Fibroblast of mammary gland (primary cell): Measurements from ENCODE around the gene IL4R.

Experiments used
- DNase-seq: peaks from one replicate; pipeline ENCODE4 v3.0.0-alpha.2; 2010; ENCODE audit warnings: low read depth
- H3K4me3 ChIP-seq: 2 replicates; pipeline ENCODE4 v1.5.1; 2011; ENCODE audit warnings: low read depth, mild to moderate bottlenecking, low read length, moderate library complexity; ENCODE audit not compliant: control insufficient read depth
- TF ChIP-seq, protein P1 (sequence below): conservative IDR thresholded peaks from 2 replicates; pipeline ENCODE4 v1.5.1; 2011; ENCODE audit warnings: low read depth, low read length, inconsistent platforms; ENCODE audit not compliant: control insufficient read depth, insufficient read depth

Gene IL4R

DNA sequence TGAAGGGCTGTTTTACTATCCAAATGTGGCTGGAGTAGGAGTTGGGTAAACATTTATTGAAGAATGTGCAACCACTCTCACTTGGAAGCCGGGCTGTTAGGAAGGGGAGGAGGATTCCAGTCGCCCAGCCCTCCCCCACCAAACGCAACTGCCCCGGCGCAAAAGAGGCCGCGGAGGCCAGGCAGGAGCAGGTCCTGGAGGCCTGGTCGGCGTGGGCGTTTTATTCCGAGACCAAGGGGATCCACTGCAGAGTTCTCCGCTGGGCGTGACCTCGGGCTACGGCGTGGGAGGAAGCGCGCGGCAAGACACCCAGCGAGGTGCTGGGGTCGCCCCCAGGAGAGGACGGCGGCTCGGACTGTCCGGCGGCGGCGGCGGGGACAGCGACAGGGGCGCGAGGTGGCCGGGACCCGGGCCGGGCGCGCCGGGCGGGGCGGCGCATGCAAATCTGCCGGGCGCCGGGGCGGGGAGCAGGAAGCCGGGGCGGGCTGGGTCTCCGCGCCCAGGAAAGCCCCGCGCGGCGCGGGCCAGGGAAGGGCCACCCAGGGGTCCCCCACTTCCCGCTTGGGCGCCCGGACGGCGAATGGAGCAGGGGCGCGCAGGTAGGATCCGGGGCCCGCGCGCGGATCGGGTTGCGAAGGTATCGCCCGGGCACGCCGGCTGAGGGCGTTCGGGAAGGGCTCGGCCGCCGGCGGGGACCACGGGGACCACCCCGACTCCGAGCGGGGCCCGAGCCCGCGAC, at the start of gene IL4R:
IL4R (plus strand) TSS at position 553 of the 739 bp plus-strand sequence. CDS start 26,230 bp downstream, outside the sequence.
- TF ChIP-seq, protein P1, sequence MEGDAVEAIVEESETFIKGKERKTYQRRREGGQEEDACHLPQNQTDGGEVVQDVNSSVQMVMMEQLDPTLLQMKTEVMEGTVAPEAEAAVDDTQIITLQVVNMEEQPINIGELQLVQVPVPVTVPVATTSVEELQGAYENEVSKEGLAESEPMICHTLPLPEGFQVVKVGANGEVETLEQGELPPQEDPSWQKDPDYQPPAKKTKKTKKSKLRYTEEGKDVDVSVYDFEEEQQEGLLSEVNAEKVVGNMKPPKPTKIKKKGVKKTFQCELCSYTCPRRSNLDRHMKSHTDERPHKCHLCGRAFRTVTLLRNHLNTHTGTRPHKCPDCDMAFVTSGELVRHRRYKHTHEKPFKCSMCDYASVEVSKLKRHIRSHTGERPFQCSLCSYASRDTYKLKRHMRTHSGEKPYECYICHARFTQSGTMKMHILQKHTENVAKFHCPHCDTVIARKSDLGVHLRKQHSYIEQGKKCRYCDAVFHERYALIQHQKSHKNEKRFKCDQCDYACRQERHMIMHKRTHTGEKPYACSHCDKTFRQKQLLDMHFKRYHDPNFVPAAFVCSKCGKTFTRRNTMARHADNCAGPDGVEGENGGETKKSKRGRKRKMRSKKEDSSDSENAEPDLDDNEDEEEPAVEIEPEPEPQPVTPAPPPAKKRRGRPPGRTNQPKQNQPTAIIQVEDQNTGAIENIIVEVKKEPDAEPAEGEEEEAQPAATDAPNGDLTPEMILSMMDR, result no peak
- DNase-seq, result peak; percentile 83
- peak within 1 kb of the TSS; percentile 73 for H3K4me3 ChIP-seq

DNA sequence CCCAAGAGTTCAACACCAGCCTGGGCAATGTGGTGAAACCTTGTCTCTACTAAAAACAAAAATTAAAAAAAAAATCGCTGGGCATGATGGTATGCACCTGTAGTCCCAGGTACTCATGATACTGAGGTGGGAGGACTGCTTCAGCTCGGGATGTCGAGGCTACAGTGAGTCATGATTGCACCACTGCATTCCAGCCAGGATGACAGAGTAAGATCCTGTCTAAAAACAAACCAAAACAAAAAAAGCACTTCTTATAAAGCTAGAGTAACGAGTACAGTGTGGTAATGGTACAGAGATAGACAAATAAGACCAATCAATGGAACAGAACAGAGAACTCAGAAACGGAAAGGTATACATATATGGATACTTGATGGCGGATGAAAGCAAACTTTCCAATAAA, 49.6 kb upstream of the IL4R start:
- DNase-seq, result peak; percentile 78
- TF ChIP-seq, protein P1, result no peak
- no peak overlapping the region for H3K4me3 ChIP-seq

DNA sequence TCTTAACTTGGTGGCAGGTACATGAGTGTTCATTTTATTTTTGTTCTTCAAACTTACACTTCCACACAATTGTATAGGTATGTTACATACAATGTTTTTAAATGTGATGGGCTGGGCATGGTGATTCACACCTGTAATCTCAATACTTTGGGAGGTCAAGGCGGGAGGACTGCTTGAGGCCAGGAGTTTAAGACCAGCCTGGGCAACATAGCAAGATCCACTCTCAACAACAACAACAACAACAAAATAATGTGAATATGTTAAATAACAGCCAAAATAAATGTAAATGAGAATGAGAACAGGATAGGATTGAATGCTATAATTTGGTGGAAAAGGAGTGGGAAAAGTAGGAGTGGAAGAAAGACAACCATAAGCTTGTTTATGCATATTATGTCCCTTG, 47.8 kb upstream of the IL4R start:
- no peak for DNase-seq
- TF ChIP-seq, protein P1, result no peak

DNA sequence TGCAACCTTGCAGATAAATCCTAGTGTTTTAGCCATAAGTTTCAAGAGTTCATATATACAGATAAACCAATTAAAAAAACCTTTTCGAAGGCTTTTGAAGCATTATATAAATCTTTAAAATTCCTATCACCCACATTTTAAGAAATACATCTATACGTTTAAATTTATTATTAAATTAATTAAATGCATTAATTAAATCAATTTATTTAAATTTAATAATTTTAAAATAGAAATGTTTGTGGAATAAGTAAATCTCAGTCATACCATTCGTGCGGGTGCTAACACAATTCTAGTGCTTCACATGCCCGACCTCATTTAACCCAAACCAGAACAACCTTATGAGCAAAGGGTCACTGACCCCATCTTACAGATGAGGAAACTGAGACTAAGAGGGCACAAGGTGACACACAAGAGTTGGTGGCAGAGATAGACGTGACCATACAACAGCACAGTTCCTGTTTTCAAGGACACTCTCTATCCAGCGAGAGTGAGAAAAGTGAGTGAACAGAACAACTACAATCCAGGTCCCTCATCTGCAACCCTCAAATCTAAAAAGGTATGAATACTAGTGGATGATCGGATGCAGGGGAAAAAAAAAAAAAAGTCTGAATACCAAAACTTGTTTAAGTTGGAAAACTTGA, 46.6 kb upstream of the IL4R start:
- no peak for DNase-seq
- TF ChIP-seq, protein P1, result no peak
- H3K4me3 ChIP-seq, result no peak overlapping the region

More for the DNA sequence above, 47.8 kb upstream of the IL4R start:
- no peak overlapping the region for H3K4me3 ChIP-seq

DNA sequence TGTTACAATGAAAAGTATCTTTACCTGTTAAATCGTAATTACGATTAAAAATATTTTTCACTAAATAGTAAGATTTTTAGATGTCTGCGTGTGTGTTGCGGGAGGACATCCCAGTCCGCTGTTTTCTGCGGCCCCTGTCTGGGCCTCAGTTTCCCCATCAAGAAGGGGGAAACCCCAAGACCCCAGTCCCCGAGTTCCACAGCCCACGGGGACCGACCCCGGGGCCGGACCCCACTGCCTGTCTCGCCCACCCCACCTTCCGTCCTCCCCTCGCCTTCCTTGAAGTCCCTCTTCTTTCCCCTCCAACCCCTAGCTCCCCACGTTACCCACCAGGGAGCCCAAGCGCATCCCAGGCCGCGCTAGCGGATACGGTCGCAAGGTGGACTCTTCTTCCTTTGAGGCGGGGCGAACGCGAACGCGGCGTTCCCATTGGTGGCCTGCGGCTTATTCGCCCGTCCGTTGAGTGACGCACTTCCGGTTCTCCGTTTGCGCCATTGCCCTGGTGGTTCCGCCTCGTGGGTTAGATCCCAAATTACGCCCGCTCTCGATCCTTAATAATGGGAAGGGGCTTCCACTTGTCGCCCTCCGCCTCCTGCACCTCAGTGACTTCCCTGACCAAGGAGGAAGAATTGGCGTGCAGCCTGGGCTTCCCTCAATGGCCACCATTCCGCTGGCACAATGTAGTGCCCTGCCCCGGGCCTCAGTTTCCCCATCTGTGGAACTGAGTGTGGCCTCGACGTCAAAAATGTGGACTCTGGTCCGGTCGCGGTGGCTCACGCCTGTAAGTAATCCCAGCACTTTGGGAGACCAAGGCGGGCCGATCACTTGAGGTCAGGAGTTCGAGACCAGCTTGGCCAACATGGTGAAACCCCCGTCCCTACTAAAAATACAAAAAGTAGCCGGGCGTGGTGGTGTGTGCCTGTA, 45.1 kb upstream of the IL4R start, which contains the start of gene NSMCE1:
NSMCE1 (minus strand) TSS at position 397 of the 924 bp plus-strand sequence. CDS start 11,202 bp downstream, outside the sequence.
- TF ChIP-seq, protein P1, result peak; percentile 19
- peak; percentile 96 for DNase-seq
- peak within 1 kb of the TSS; percentile 95 for H3K4me3 ChIP-seq

DNA sequence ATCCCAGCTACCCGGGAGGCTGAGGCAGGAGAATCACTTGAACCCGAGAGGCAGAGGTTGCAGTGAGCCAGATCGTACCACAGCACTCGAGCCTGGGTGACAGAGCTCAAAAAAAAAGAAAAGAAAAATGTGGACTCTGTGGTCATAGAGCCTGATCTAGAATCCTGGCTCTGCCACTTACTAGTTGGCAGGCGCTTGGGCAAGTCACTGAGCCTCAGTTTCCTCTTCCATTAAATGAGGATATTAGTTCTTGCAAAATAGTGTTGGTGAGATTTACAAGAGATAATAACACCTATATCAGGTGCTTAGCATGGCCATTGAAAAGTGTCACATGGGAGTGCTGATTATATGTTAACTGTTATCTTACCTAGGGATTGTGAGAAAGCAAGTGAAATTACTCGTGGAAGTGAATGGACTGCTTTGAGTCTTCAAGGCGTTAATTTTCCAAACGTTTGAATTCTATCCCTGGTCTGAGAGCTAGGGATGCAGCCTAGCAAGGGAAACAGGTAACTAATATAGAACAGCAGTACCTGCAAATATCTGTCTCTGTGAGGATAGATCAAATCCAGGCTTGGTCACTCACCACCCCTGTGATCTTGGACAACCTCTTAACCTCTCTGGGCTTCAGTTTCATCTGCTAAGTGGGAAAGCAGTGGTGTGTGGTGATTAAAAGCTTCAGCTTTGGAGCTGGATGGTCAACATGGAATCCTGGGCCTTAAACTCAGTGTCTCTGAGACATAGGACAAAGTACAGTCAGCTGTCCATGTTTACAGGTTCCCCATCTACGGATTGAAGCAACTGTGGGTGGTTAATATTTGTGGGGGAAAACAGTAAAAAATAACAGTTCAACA, 44.2 kb upstream of the IL4R start:
- DNase-seq, result no peak
- H3K4me3 ChIP-seq, result peak overlapping the region; percentile 95

More for the DNA sequence above, 44.2 kb upstream of the IL4R start:
- TF ChIP-seq, protein P1, result no peak
